ENCODE data around the gene RBMS2.

Gene RBMS2

GRCh38 chr12:56644654-56645053, 123.0 kb downstream of the RBMS2 start:
- peak overlapping the region; percentile 97 for H3K27ac ChIP-seq
- no peak for TF ChIP-seq CTCF (conservative IDR thresholded peaks at IDR 0.05)

- peak overlapping the region; percentile 97 for H3K27ac ChIP-seq
- TF ChIP-seq CTCF (conservative IDR thresholded peaks at IDR 0.05) = no peak
Measured at GRCh38 chr12:56645201-56645716, 123.6 kb downstream of the RBMS2 start.
